HepG2 (cell line): ENCODE data around the gene SPON2. TPM values are rescaled to one million over a fixed set of nuclear protein-coding genes. Genes with fewer than 3 reads are reported as not detected.

Source experiments
- ATAC-seq: fragments of 200-7000 bp; cut with Tn5 transposase; 3 replicates; pipeline ENCODE4 v1.9.1; 2020; ENCODE audit warnings: mild to moderate bottlenecking, moderate library complexity
- BruUV-seq: library from RNA; stranded (reverse); fragments of 400-500 nt; replicated peaks from 2 replicates; lab custom pipeline; 2021; lab: Mats Ljungman, UMichigan
- CTCF ChIA-PET: fragments of 300-600 bp; formaldehyde crosslinking; extraction: SDS; loops from one replicate; lab custom pipeline; 2021; ENCODE audit warnings: low total read pairs, inconsistent platforms, low intra/inter-chr PET ratio; lab: Yijun Ruan, JAX
- POLR2A ChIA-PET: fragments of 350-600 bp; sonication (Branson Sonifier 250); formaldehyde crosslinking; loops from one replicate; lab custom pipeline; 2020; ENCODE audit warnings: antibody characterized with exemption, inconsistent platforms; lab: Yijun Ruan, JAX
- DNase-seq: peaks from one replicate; pipeline ENCODE4 v3.0.0-alpha.2; 2015; ENCODE audit warnings: low spot score
- FAIRE-seq: peaks from 3 replicates; lab custom pipeline; 2011; peaks lifted over from hg19 to GRCh38; lab: Jason Lieb, UNC
- H2AFZ ChIP-seq: one replicate; pipeline ENCODE4 v1.6.1; 2011; ENCODE audit warnings: low read length, inconsistent platforms
- H3K27ac ChIP-seq: fragments of 300-600 bp; 3 replicates; pipeline ENCODE4 v1.8.0; 2011; ENCODE audit warnings: mixed run types, mild to moderate bottlenecking, mixed read lengths, low read length, inconsistent platforms; ENCODE audit not compliant: insufficient read depth; ENCODE audit errors: extremely low read length
- H3K27me3 ChIP-seq, 2 experiments: fragments of 200-600 bp in 1 of 2; 2 replicates in 1 of 2; 3 replicates in 1 of 2; pipeline versions ENCODE4 v1.6.0 to v1.8.0; 2011; ENCODE audit warnings: low read length in 2 of 2, mild to moderate bottlenecking in 2 of 2, moderate library complexity in 2 of 2, inconsistent platforms in 1 of 2; ENCODE audit not compliant: insufficient read depth in 2 of 2, control insufficient read depth in 1 of 2
- H3K36me3 ChIP-seq, 2 experiments: fragments of 200-600 bp in 1 of 2; replicated peaks in 1 of 2; 2 replicates in 1 of 2; 3 replicates in 1 of 2; pipeline versions ENCODE4 v1.5.1 to v1.8.0; 2011; ENCODE audit warnings: low read length in 2 of 2, inconsistent platforms in 1 of 2; ENCODE audit not compliant: insufficient read depth in 2 of 2, control insufficient read depth in 1 of 2
- H3K4me1 ChIP-seq: 2 replicates; pipeline ENCODE4 v1.5.1; 2012; ENCODE audit warnings: low read length, inconsistent platforms; ENCODE audit not compliant: insufficient read depth
- H3K4me2 ChIP-seq: 2 replicates; pipeline ENCODE4 v1.6.0; 2011; ENCODE audit warnings: low read depth, low read length, inconsistent platforms
- H3K4me3 ChIP-seq, 3 experiments: fragments of 200-600 bp in 1 of 3; sonication (generic), shearing (Covaris generic) in 1 of 3; replicated peaks in 1 of 3; 2 replicates each; pipeline ENCODE4 v1.5.1; 2011 to 2016; ENCODE audit warnings: low read length in 3 of 3, inconsistent platforms in 2 of 3, low read depth in 2 of 3, mild to moderate bottlenecking in 2 of 3, control low read depth in 1 of 3, mixed read lengths in 1 of 3; ENCODE audit not compliant: insufficient read depth in 1 of 3
- H3K79me2 ChIP-seq: one replicate; pipeline ENCODE4 v1.6.1; 2011; ENCODE audit warnings: low read length, inconsistent platforms; ENCODE audit not compliant: insufficient read depth
- H3K9ac ChIP-seq: 2 replicates; pipeline ENCODE4 v1.6.0; 2011; ENCODE audit warnings: mild to moderate bottlenecking, low read depth, low read length, inconsistent platforms; ENCODE audit not compliant: insufficient read depth
- H3K9me3 ChIP-seq: 2 replicates; pipeline ENCODE4 v1.5.1; 2012; ENCODE audit warnings: mild to moderate bottlenecking, low read length
- H4K20me1 ChIP-seq: 2 replicates; pipeline ENCODE4 v1.6.0; 2011; ENCODE audit warnings: inconsistent platforms, mild to moderate bottlenecking, low read length, moderate library complexity; ENCODE audit not compliant: insufficient read depth
- AGO2 ChIP-seq: fragments of 200-400 bp; formaldehyde crosslinking; optimal IDR thresholded peaks from 2 replicates; pipeline ENCODE3; 2017; ENCODE audit warnings: mild to moderate bottlenecking, low read depth, low read length, moderate library complexity
- CENPT ChIP-seq: sonication (generic); formaldehyde crosslinking; IDR thresholded peaks from 2 replicates; pipeline ENCODE4 v1.8.0; 2022; ENCODE audit warnings: low read depth, mild to moderate bottlenecking, moderate library complexity, missing genetic modification reagents
- ISX ChIP-seq: sonication (generic); formaldehyde crosslinking; conservative IDR thresholded peaks from 2 replicates; pipeline ENCODE4 v1.5.0; 2020; ENCODE audit warnings: missing genetic modification reagents
- ZNF570 ChIP-seq: sonication (generic); formaldehyde crosslinking; IDR thresholded peaks from 2 replicates; pipeline ENCODE4 v1.4.0; 2020; ENCODE audit warnings: mild to moderate bottlenecking, missing genetic modification reagents, borderline replicate concordance
- ZNF788 ChIP-seq: sonication (generic); formaldehyde crosslinking; IDR thresholded peaks from 2 replicates; pipeline ENCODE4 v1.5.0; 2020; ENCODE audit warnings: mild to moderate bottlenecking, missing genetic modification reagents, borderline replicate concordance
- WGBS: methylation state at CpG from one replicate; pipeline ENCODE4 v1.1.6; 2017; ENCODE audit warnings: low lambda C conversion rate; 5-methylcytosine and 5-hydroxymethylcytosine counted together
- in situ Hi-C: cut with HindIII; loops from 2 replicates; pipeline ENCODE4 v1.10.0; 2017; ENCODE audit warnings: low pct_unique_long_range_greater_than_20kb; ENCODE audit not compliant: extremely low pct_ligation_motif_present
- intact Hi-C: fragments of 100-400 bp; cut with micrococcal nuclease; formaldehyde crosslinking; loops from one replicate; pipeline ENCODE4 v1.10.0; 2022; ENCODE audit not compliant: unreplicated experiment
- polyA plus RNA-seq, 8 experiments: library from polyadenylated mRNA; depleted of rRNA in 3 of 8; stranded (reverse) in 7 of 8; unstranded in 1 of 8; fragments of >200 nt; fragmentation: Illumina TruSeq in 4 of 8; extraction: Trizol in 4 of 8; gene quantifications; 2 replicates each; pipeline versions ENCODE4 v1.2.1 to v1.2.3, GENCODE V29; 2011 to 2016; ENCODE audit warnings: low read depth in 4 of 8, missing spikeins in 1 of 8, mixed read lengths in 1 of 8; ENCODE audit not compliant: insufficient read depth in 1 of 8
- total RNA-seq, 5 experiments: library from RNA; depleted of rRNA; stranded (reverse); fragments of >200 nt; fragmentation: Illumina TruSeq; extraction: Trizol; gene quantifications; 2 replicates each; pipeline ENCODE4 v1.2.3, GENCODE V29; 2016; ENCODE audit warnings: low read depth in 1 of 5
- TF ChIP-seq, protein P1 (sequence below): sonication (generic); formaldehyde crosslinking; IDR thresholded peaks from 2 replicates; pipeline ENCODE4 v1.5.1; 2020; ENCODE audit warnings: missing genetic modification reagents, mild to moderate bottlenecking, borderline replicate concordance
- TF ChIP-seq, protein P2 (sequence below): sonication (generic); formaldehyde crosslinking; IDR thresholded peaks from 2 replicates; pipeline ENCODE4 v1.8.0; 2022; ENCODE audit warnings: mild to moderate bottlenecking, missing genetic modification reagents; ENCODE audit not compliant: insufficient replicate concordance
- TF ChIP-seq, protein P3 (sequence below): sonication (generic); formaldehyde crosslinking; IDR thresholded peaks from 2 replicates; pipeline ENCODE4 v1.8.0; 2022; ENCODE audit warnings: missing genetic modification reagents, mild to moderate bottlenecking, borderline replicate concordance

Gene SPON2
- total and polyA plus RNA-seq, 2 of the 13 experiments (the other 11 are each of a cell fraction or from before 2014, with no cell fraction given) = 17.4 to 55.2 TPM

DNA sequence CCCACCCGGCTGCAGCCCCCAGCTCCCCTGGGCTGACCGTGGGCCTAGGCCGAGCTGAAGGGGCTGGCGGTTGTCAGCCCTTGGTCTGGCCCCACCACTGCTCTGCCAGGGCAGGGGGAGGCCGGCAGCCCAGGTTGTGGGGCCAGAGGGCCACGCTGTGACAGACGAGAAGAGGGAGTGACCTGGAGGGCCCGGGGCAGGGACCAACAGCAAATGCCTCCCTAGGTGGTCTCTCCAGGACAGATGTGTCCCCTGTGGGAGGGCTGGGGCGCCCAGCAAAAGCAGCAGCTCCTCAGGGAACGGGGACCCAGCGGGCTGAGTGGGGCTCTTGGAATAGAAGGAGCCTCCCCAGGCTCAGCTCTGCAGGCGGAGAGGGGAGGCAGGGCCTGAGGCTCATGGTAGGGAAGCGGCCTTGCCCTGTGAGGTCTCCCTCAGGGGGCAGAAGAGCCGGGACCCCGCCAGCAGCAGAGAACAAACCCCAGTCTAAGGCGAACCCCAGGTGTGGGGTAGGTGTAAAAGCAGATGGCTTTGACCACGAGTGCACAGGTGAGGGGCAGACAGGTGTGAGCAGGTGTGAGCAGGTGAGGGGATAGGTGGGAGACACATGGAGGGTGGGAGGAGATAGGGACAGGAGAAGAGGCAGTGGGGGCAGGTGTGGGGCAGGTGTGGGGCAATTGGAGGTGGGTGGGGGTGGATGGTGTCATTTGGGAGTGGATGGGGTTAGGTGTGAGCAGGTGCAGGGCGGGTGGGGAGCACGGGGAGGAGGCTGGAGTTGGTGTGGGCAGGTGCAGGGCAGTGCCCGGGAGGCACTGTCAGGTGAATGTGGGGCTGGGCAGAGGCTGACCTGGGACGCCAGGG, 34.1 kb upstream of the SPON2 start:
- H3K9ac ChIP-seq = no peak overlapping the region
- peaks cover 2% of the 10 kb centered on the region for H3K79me2 ChIP-seq
- ChIA-PET POLR2A (interaction anchor here (1.1 to 5.3 kb wide), 8 partner anchors 9 to 213 kb away, joined by 3 to 95 read pairs (median 4); partner anchors contain the start of genes SLC26A1, SPON2 and UVSSA), CTCF (no interaction called here)
- H3K4me3 ChIP-seq = peak overlapping the region in 1 of 3 experiments; percentile 76; a peak in 1 of 6 replicates
- in situ Hi-C loops (loop anchor here (5.0 kb wide), 1 partner anchor 34 kb away; the partner anchor contains the start of gene SPON2), intact Hi-C loops (no loop called here)
- H2AFZ ChIP-seq = no peak overlapping the region
- H3K4me2 ChIP-seq = peak overlapping the region; percentile 98; the same call in 1 of the 2 replicates
- H3K27me3 ChIP-seq = no peaks in the 10 kb centered on the region
- no peaks in the 10 kb centered on the region for H4K20me1 ChIP-seq
- no peak for ATAC-seq
- no peak overlapping the region for H3K27ac ChIP-seq
- no peak for DNase-seq
- no peak for FAIRE-seq
- WGBS = 51% methylated on average over 14 of the region's 21 CpGs
- H3K9me3 ChIP-seq = no peaks in the 10 kb centered on the region
- peaks cover 45% of the 10 kb centered on the region for H3K4me1 ChIP-seq
- no peak for TF ChIP-seq ZNF570 (CRISPR knock-in tag)
- TF ChIP-seq, all 625 proteins: peak for 0
- BruUV-seq = no TSS peak
- no peaks in the 10 kb centered on the region; a peak in 1 of 5 replicates for H3K36me3 ChIP-seq

GRCh38 chr4:1205586-1206298, 33.4 kb upstream of the SPON2 start:
- WGBS = 25% methylated on average over 2 of the region's 17 CpGs
- Histone ChIP-seq H3K79me2 (peaks cover 2% of the 10 kb centered on the region), H3K4me1 (peaks cover 45% of the 10 kb centered on the region), H4K20me1 (no peaks in the 10 kb centered on the region), H3K27me3 (no peaks in the 10 kb centered on the region), H3K36me3 (no peaks in the 10 kb centered on the region), H3K9me3 (no peaks in the 10 kb centered on the region), H3K9ac (peak overlapping the region; percentile 79), H2AFZ (no peak overlapping the region), H3K27ac (peak overlapping the region; percentile 74), H3K4me3 (peak overlapping the region; percentile 28 to 76 (median 70); a peak in 5 of 6 replicates), H3K4me2 (peak overlapping the region; percentile 98)
- ChIA-PET CTCF (no interaction called here), POLR2A (interaction anchor here (0.6 to 5.3 kb wide), 18 partner anchors 10 to 212 kb away, joined by 3 to 95 read pairs (median 4); partner anchors contain the start of genes SLC26A1, SPON2 and UVSSA)
- no peak; the same call in 2 of the 3 replicates for ATAC-seq
- intact Hi-C loops = loop anchor here (1.0 kb wide), 1 partner anchor 32 kb away; no protein-coding TSS in a partner anchor
- no TSS peak for BruUV-seq
- DNase-seq = no peak
- FAIRE-seq = no peak
- in situ Hi-C loops = loop anchor here (5.0 kb wide), 1 partner anchor 33 kb away; the partner anchor contains the start of gene SPON2
- TF ChIP-seq AGO2 = peak; percentile 35
- TF ChIP-seq ZNF788 = 0 out of 2 replicates have a peak, but pooled peaks have one; percentile 0
- no peak for TF ChIP-seq ISX (CRISPR knock-in tag)
- TF ChIP-seq, protein P1, sequence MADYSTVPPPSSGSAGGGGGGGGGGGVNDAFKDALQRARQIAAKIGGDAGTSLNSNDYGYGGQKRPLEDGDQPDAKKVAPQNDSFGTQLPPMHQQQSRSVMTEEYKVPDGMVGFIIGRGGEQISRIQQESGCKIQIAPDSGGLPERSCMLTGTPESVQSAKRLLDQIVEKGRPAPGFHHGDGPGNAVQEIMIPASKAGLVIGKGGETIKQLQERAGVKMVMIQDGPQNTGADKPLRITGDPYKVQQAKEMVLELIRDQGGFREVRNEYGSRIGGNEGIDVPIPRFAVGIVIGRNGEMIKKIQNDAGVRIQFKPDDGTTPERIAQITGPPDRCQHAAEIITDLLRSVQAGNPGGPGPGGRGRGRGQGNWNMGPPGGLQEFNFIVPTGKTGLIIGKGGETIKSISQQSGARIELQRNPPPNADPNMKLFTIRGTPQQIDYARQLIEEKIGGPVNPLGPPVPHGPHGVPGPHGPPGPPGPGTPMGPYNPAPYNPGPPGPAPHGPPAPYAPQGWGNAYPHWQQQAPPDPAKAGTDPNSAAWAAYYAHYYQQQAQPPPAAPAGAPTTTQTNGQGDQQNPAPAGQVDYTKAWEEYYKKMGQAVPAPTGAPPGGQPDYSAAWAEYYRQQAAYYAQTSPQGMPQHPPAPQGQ (CRISPR knock-in tag) = no peak
- TF ChIP-seq CENPT (CRISPR knock-in tag) = no peak
- TF ChIP-seq, protein P2, sequence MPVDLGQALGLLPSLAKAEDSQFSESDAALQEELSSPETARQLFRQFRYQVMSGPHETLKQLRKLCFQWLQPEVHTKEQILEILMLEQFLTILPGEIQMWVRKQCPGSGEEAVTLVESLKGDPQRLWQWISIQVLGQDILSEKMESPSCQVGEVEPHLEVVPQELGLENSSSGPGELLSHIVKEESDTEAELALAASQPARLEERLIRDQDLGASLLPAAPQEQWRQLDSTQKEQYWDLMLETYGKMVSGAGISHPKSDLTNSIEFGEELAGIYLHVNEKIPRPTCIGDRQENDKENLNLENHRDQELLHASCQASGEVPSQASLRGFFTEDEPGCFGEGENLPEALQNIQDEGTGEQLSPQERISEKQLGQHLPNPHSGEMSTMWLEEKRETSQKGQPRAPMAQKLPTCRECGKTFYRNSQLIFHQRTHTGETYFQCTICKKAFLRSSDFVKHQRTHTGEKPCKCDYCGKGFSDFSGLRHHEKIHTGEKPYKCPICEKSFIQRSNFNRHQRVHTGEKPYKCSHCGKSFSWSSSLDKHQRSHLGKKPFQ (CRISPR knock-in tag) = peak; percentile 23
- TF ChIP-seq, protein P3, sequence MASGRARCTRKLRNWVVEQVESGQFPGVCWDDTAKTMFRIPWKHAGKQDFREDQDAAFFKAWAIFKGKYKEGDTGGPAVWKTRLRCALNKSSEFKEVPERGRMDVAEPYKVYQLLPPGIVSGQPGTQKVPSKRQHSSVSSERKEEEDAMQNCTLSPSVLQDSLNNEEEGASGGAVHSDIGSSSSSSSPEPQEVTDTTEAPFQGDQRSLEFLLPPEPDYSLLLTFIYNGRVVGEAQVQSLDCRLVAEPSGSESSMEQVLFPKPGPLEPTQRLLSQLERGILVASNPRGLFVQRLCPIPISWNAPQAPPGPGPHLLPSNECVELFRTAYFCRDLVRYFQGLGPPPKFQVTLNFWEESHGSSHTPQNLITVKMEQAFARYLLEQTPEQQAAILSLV = 0 out of 2 replicates have a peak, but pooled peaks have one; percentile 2
